OCI-M2 (cell line): ENCODE measurements around the gene XKR3.
"Not testable (repeated sequence)": the region's sequence is repeated elsewhere in the genome, so short reads cannot be mapped to it uniquely, and the experiment has no call there.

Experiments
- DNase-seq: peaks from one replicate; lab custom pipeline; 2025; ENCODE audit not compliant: unreplicated experiment; lab: John Stamatoyannopoulos, UW

Gene XKR3

GRCh38 chr22:16806401-16806800 is 18.8 kb downstream of the XKR3 start:
- no peak for DNase-seq

- DNase-seq: no peak
Observed at GRCh38 chr22:16804882-16805281, 20.3 kb downstream of the XKR3 start.

- DNase-seq: no peak
Observed at GRCh38 chr22:16803255-16803917, 21.8 kb downstream of the XKR3 start.

- DNase-seq: no peak
Observed at GRCh38 chr22:16801571-16801970, 23.6 kb downstream of the XKR3 start.

- no peak for DNase-seq
Observed at GRCh38 chr22:16801088-16801487, 24.1 kb downstream of the XKR3 start.

GRCh38 chr22:16800358-16800757 is 24.9 kb downstream of the XKR3 start:
- no peak for DNase-seq

GRCh38 chr22:16795504-16795903 is 29.7 kb downstream of the XKR3 start:
- not testable (repeated sequence) for DNase-seq

- no peak for DNase-seq
Observed at GRCh38 chr22:16793831-16794230, 31.4 kb downstream of the XKR3 start.

GRCh38 chr22:16789860-16790493 is 35.2 kb downstream of the XKR3 start:
- no peak for DNase-seq

- DNase-seq: no peak
Observed at GRCh38 chr22:16783930-16784354, 41.3 kb downstream of the XKR3 start.

- no peak for DNase-seq
Observed at GRCh38 chr22:16783453-16783852, 41.8 kb downstream of the XKR3 start.

GRCh38 chr22:16781764-16782329 is 43.4 kb downstream of the XKR3 start:
- DNase-seq: no peak

- no peak for DNase-seq
Observed at GRCh38 chr22:16781074-16781763, 44.0 kb downstream of the XKR3 start.

- DNase-seq: no peak
Observed at GRCh38 chr22:16777284-16777924, 47.8 kb downstream of the XKR3 start.

GRCh38 chr22:16776080-16776479 is 49.1 kb downstream of the XKR3 start:
- DNase-seq: no peak

GRCh38 chr22:16774911-16775500 is 50.2 kb downstream of the XKR3 start:
- DNase-seq: no peak

GRCh38 chr22:16771569-16771968 is 53.6 kb downstream of the XKR3 start:
- not testable (repeated sequence) for DNase-seq

GRCh38 chr22:16767927-16768326 is 57.3 kb downstream of the XKR3 start:
- not testable (repeated sequence) for DNase-seq

GRCh38 chr22:16762224-16762623 is 63.0 kb downstream of the XKR3 start:
- DNase-seq: not testable (repeated sequence)

- DNase-seq: not testable (repeated sequence)
Observed at GRCh38 chr22:16760416-16760815, 64.8 kb downstream of the XKR3 start.

GRCh38 chr22:16749282-16749681 is 75.9 kb downstream of the XKR3 start:
- not testable (repeated sequence) for DNase-seq
